ENCODE measurements around the gene LRMDA. TPM values are rescaled to one million over a fixed set of nuclear protein-coding genes. Genes with fewer than 3 reads are reported as not detected.

LRMDA gene
- total RNA-seq, 4 donors from 2014 or later = 0.76 to 6.4 (median 1.3) TPM

DNA sequence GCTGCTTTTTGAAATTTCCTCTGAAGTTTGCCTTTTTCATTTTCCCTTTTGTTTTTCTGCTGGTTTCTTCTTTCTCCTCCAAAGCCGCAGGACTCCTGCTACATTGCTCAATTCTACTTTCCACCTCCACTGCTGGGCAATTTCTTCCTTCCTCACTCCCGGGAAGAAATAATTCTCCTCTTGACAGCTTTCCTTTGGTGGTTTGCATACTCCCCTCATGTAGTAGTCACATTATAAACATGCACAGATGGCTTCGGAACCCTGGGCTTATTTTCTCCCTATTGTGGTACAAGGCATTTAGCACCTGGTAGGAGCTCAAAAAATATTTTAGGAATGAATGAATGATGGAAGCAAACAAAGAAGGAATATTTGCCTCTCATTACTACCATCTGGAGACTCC, 977.2 kb downstream of the LRMDA start:
- H3K4me3 ChIP-seq (ENCODE audit: low read depth, poor library complexity, severe bottlenecking) = no peak overlapping the region
- 77 to 81% methylated on average over 3 of the region's 3 CpGs for WGBS, 2 donors
- no peak for DNase-seq (ENCODE audit: low spot score in 2 of 2)
- TF ChIP-seq, protein P1, sequence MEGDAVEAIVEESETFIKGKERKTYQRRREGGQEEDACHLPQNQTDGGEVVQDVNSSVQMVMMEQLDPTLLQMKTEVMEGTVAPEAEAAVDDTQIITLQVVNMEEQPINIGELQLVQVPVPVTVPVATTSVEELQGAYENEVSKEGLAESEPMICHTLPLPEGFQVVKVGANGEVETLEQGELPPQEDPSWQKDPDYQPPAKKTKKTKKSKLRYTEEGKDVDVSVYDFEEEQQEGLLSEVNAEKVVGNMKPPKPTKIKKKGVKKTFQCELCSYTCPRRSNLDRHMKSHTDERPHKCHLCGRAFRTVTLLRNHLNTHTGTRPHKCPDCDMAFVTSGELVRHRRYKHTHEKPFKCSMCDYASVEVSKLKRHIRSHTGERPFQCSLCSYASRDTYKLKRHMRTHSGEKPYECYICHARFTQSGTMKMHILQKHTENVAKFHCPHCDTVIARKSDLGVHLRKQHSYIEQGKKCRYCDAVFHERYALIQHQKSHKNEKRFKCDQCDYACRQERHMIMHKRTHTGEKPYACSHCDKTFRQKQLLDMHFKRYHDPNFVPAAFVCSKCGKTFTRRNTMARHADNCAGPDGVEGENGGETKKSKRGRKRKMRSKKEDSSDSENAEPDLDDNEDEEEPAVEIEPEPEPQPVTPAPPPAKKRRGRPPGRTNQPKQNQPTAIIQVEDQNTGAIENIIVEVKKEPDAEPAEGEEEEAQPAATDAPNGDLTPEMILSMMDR (IDR thresholded peaks at IDR 0.05) = no peak
- no peak for TF ChIP-seq POLR2A (IDR thresholded peaks at IDR 0.05)
- intact Hi-C loops (cut with DNase I; ENCODE audit: low total_unique reads) = no loop called here

DNA sequence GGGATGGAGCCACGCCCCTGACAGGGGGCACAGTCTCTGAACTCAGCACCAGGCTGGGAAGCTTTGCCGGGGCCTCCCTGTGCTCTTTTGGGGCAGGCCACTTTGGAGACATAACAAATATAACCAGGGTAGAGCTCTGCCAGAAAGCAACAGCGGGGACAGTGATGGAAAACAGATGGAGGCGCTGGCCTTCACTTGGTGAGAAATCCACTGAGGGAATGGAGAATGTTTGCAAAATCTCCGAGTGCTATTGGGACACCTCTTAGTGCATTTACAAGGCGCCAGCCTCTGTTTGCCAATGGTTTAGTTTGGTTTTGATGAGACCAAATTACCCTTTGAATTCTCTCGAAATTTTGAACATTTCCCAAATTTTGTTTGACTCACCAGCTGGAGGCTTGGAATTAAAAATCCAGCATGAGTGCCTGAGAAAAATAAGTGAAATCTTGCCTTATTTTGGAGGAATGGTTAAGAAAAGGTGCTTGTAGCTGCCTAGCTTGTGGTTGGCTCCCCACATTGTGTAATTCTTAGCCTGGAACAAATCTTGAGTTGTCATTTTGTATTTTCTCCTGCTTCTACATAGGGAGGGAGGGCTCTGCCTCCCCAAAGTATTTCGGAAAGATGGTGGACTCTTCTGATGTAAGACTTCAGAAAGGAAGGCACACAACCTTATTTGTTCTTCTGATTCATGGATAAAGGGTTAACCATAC, 980.5 kb downstream of the LRMDA start:
- 62 to 73% methylated on average over 8 of the region's 8 CpGs for WGBS, 2 donors
- intact Hi-C loops (cut with DNase I; ENCODE audit: low total_unique reads) = no loop called here
- no peak for TF ChIP-seq POLR2A (IDR thresholded peaks at IDR 0.05)
- TF ChIP-seq, protein P1 (IDR thresholded peaks at IDR 0.05) = no peak
- H3K4me3 ChIP-seq (ENCODE audit: low read depth, poor library complexity, severe bottlenecking) = no peak overlapping the region
- peak; percentile 79 to 89 for DNase-seq (ENCODE audit: low spot score in 2 of 2)

DNA sequence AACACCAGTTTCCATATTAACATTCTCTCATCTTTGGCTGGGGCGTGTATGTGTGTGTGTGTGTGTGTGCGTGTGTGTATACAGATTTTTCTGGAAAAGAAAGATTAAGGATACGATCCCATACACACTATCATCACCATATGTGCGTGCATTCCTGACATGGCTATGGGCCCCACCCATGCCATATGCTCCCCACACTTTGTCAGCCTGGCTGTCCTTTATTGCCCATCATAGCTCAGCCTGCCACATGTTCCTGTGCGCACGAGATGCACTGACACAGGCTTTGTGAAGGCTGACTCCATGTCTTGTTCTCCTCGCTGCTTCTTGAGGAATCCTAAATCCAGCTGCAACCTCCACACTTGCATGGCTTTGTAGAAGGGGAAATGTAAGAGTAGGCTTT, 984.1 kb downstream of the LRMDA start:
- no peak for DNase-seq (ENCODE audit: low spot score in 2 of 2)
- H3K4me3 ChIP-seq (ENCODE audit: low read depth, poor library complexity, severe bottlenecking) = no peak overlapping the region
- TF ChIP-seq POLR2A (IDR thresholded peaks at IDR 0.05) = no peak
- TF ChIP-seq, protein P1 (IDR thresholded peaks at IDR 0.05) = no peak
- WGBS, 2 donors = 88 to 94% methylated on average over 7 of the region's 7 CpGs
- intact Hi-C loops (cut with DNase I; ENCODE audit: low total_unique reads) = no loop called here

DNA sequence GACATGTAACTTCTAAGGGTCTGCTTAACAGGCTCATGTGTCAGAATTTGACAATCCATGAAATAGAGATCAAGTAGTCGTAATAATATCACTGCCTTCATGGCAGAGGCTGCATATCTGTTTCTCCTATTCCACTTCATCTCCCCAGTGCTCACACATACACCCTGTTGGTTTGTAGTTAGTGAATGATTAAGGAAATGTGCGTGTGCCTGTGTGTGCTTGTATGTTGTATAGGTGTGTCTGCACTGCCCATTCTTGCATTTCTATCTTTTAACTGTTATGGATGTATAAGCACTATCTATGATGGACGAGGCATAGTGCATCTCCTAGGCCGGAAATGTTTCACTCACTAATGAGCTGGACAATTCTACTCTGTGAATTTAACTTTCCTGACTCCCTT, 985.2 kb downstream of the LRMDA start:
- H3K4me3 ChIP-seq (ENCODE audit: low read depth, poor library complexity, severe bottlenecking) = no peak overlapping the region
- intact Hi-C loops (cut with DNase I; ENCODE audit: low total_unique reads) = no loop called here
- TF ChIP-seq, protein P1 (IDR thresholded peaks at IDR 0.05) = no peak
- 95 to 96% methylated on average over 4 of the region's 4 CpGs for WGBS, 2 donors
- DNase-seq (ENCODE audit: low spot score in 2 of 2) = no peak

DNA sequence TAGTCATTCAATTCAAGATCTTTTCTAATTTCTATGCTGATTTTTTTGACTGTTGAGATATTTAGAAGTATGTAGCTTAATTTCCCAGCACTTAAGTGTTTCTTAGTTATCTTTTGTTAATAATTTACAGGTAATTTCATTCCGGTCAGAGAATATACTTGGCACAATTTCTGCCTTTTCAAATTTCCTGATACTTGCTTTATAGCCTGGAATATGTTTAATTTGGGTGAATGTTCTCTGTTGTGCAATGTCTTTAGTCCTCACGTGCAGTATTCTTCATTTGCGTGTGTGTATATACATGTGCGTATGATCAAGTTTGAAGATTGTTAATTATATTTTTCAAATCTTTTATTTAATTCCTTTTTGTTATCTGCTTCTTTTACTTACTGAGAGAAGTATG, 989.3 kb downstream of the LRMDA start:
- TF ChIP-seq POLR2A (IDR thresholded peaks at IDR 0.05) = no peak
- TF ChIP-seq, protein P1 (IDR thresholded peaks at IDR 0.05) = no peak
- 90 to 92% methylated on average over 4 of the region's 4 CpGs for WGBS, 2 donors
- no peak for DNase-seq (ENCODE audit: low spot score in 2 of 2)
- intact Hi-C loops (cut with DNase I; ENCODE audit: low total_unique reads) = no loop called here
- no peak overlapping the region for H3K4me3 ChIP-seq (ENCODE audit: low read depth, poor library complexity, severe bottlenecking)

DNA sequence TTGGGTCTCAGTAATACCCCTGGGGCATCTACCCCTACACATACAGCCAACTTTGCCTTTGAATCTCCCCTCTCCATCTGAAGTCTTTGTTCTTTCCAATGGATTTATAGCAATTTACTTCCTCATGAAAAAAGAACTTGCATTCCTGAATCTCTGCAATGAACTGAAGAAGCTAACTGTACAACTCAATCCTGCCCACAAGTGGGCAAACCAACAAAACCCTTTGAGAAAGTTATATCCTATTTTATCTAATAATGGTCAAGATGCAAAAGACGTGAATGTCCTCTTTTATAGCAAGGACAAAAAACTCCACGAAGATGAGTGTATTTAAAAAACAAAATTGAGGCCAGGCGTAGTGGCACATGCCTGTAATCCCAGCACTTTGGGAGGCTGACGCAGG, 991.3 kb downstream of the LRMDA start:
- TF ChIP-seq POLR2A (IDR thresholded peaks at IDR 0.05) = no peak
- TF ChIP-seq, protein P1 (IDR thresholded peaks at IDR 0.05) = no peak
- DNase-seq (ENCODE audit: low spot score in 2 of 2) = no peak
- H3K4me3 ChIP-seq (ENCODE audit: low read depth, poor library complexity, severe bottlenecking) = no peak overlapping the region
- whole genome bisulfite sequencing, 2 donors = 90 to 93% methylated on average over 4 of the region's 4 CpGs
- intact Hi-C loops (cut with DNase I; ENCODE audit: low total_unique reads) = no loop called here
